Fibroblast of mammary gland (primary cell): Measurements from ENCODE around the gene MED10.

Experiments
- DNase-seq: peaks from one replicate; pipeline ENCODE4 v3.0.0-alpha.2; 2010; ENCODE audit warnings: low read depth
- H3K4me3 ChIP-seq: 2 replicates; pipeline ENCODE4 v1.5.1; 2011; ENCODE audit warnings: low read depth, mild to moderate bottlenecking, low read length, moderate library complexity; ENCODE audit not compliant: control insufficient read depth
- CTCF ChIP-seq: conservative IDR thresholded peaks from 2 replicates; pipeline ENCODE4 v1.5.1; 2011; ENCODE audit warnings: low read depth, low read length, inconsistent platforms; ENCODE audit not compliant: control insufficient read depth, insufficient read depth

Gene MED10

DNA sequence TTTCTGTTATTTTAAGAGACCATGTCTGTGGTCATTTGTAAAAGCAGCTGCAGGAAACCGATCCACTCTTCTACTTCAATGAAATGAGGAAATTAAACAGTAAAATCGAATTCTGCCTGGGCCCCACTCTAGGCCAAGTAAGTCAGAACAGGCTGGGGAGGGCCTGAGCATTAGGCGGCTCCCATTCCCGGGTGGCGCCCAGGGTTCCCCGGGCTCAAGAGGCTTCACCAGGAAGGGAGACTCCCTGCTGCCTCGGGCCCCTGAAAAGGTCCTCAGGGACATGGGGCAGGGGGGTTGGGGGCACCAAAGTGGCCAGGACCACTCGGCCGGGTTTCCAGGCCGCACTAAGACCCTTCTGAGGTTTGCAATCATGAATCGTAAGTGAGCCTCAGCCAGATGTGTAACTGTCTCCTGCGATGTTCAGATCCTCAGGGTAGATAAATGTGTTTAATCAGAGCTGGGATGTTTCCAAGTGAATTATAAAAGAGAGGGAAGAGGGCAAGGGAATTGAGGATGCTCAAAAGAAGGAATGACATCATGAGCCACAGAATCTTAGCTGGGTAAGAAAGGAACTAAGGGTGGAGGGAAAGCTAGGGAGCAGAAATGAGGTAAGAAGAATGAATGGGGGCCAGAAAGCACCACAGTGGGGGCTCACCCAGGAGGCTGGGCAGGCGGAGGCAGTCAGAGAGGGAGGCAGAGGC is 24.6 kb downstream of the MED10 start:
- DNase-seq: no peak
- H3K4me3 ChIP-seq: no peak overlapping the region
- no peak for TF ChIP-seq CTCF

GRCh38 chr5:6350277-6351090 is 27.9 kb downstream of the MED10 start:
- no peak for TF ChIP-seq CTCF
- DNase-seq: no peak
- H3K4me3 ChIP-seq: no peak overlapping the region

GRCh38 chr5:6349387-6349786 is 29.0 kb downstream of the MED10 start:
- H3K4me3 ChIP-seq: no peak overlapping the region
- no peak for TF ChIP-seq CTCF
- no peak for DNase-seq

DNA sequence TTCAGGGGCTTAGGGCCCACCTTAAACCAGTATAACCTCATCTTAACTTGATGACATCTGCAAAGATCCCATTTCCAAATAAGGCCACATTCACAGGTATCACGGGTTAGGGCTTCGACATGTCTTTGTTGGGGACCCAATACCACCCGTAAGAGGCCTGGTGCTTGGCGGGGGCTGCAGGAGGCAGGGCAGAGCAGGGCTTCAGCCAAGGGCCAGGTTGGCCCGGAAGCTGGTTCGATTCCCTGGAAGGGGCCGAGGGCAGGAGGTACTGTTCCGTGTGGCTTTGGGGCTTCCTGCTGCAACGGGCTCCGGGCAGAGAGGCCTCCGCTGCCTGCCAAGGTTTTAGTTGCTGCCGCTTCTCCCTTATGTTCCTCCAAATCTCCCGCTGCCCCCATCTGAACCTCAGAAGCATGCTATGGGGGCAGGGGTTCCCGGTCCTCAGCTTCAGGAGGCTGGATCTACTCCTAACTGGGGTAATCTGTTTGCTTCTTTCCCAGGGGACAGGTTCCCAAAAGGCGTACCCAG is 29.8 kb downstream of the MED10 start:
- H3K4me3 ChIP-seq: no peak overlapping the region
- no peak for DNase-seq
- TF ChIP-seq CTCF: no peak

GRCh38 chr5:6347673-6348072 is 30.7 kb downstream of the MED10 start:
- H3K4me3 ChIP-seq: no peak overlapping the region
- TF ChIP-seq CTCF: no peak
- DNase-seq: no peak

DNA sequence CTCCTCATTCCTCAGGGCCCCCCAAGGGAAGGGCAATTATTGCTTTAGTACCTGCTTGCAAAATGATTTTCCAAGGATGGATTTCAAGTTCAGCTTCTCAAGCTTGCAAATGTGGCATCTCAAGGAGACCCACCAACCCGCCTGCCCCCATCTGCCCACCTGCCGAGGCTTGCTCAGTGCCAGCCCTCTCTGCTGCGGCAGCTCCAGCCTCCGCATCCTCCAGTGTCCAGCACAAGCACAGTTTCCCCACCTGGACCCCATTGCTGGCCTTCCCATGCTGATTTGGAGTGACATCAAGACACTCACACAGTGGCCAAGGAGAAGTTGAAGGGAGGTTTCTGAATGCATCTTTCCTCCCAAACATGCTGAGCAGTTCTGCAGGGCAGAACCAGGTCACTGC is 31.2 kb downstream of the MED10 start:
- DNase-seq: no peak
- no peak overlapping the region for H3K4me3 ChIP-seq
- TF ChIP-seq CTCF: no peak
